ENCODE results near the gene ESYT2.

Gene ESYT2

GRCh38 chr7:158760936-158761335, 68.4 kb downstream of the ESYT2 start:
- no peak overlapping the region for H3K4me3 ChIP-seq (ENCODE audit: control insufficient read depth, low read depth, low read length)
- TF ChIP-seq, protein P1, sequence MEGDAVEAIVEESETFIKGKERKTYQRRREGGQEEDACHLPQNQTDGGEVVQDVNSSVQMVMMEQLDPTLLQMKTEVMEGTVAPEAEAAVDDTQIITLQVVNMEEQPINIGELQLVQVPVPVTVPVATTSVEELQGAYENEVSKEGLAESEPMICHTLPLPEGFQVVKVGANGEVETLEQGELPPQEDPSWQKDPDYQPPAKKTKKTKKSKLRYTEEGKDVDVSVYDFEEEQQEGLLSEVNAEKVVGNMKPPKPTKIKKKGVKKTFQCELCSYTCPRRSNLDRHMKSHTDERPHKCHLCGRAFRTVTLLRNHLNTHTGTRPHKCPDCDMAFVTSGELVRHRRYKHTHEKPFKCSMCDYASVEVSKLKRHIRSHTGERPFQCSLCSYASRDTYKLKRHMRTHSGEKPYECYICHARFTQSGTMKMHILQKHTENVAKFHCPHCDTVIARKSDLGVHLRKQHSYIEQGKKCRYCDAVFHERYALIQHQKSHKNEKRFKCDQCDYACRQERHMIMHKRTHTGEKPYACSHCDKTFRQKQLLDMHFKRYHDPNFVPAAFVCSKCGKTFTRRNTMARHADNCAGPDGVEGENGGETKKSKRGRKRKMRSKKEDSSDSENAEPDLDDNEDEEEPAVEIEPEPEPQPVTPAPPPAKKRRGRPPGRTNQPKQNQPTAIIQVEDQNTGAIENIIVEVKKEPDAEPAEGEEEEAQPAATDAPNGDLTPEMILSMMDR (conservative IDR thresholded peaks at IDR 0.05; ENCODE audit: control insufficient read depth, insufficient read depth, low read depth, low read length), result peak; percentile 30
- DNase-seq (ENCODE audit: low read depth), result no peak

GRCh38 chr7:158760445-158760764, 68.9 kb downstream of the ESYT2 start:
- TF ChIP-seq, protein P1 (conservative IDR thresholded peaks at IDR 0.05; ENCODE audit: control insufficient read depth, insufficient read depth, low read depth, low read length), result no peak
- no peak overlapping the region for H3K4me3 ChIP-seq (ENCODE audit: control insufficient read depth, low read depth, low read length)
- DNase-seq (ENCODE audit: low read depth), result no peak

GRCh38 chr7:158759749-158760444, 69.4 kb downstream of the ESYT2 start:
- no peak overlapping the region for H3K4me3 ChIP-seq (ENCODE audit: control insufficient read depth, low read depth, low read length)
- no peak for DNase-seq (ENCODE audit: low read depth)
- TF ChIP-seq, protein P1 (conservative IDR thresholded peaks at IDR 0.05; ENCODE audit: control insufficient read depth, insufficient read depth, low read depth, low read length), result no peak

GRCh38 chr7:158759245-158759614, 70.1 kb downstream of the ESYT2 start:
- TF ChIP-seq, protein P1 (conservative IDR thresholded peaks at IDR 0.05; ENCODE audit: control insufficient read depth, insufficient read depth, low read depth, low read length), result no peak
- DNase-seq (ENCODE audit: low read depth), result no peak
- no peak overlapping the region for H3K4me3 ChIP-seq (ENCODE audit: control insufficient read depth, low read depth, low read length)

GRCh38 chr7:158758586-158759244, 70.6 kb downstream of the ESYT2 start:
- H3K4me3 ChIP-seq (ENCODE audit: control insufficient read depth, low read depth, low read length), result no peak overlapping the region
- TF ChIP-seq, protein P1 (conservative IDR thresholded peaks at IDR 0.05; ENCODE audit: control insufficient read depth, insufficient read depth, low read depth, low read length), result no peak
- DNase-seq (ENCODE audit: low read depth), result no peak

GRCh38 chr7:158757404-158757989, 71.8 kb downstream of the ESYT2 start:
- no peak overlapping the region for H3K4me3 ChIP-seq (ENCODE audit: control insufficient read depth, low read depth, low read length)
- DNase-seq (ENCODE audit: low read depth), result no peak
- TF ChIP-seq, protein P1 (conservative IDR thresholded peaks at IDR 0.05; ENCODE audit: control insufficient read depth, insufficient read depth, low read depth, low read length), result no peak
